Neural progenitor cell (in vitro differentiated cells): ENCODE results near the gene MYEOV. TPM values are rescaled to one million over a fixed set of nuclear protein-coding genes. Genes with fewer than 3 reads are reported as not detected.

Source experiments
- DNase-seq: peaks from one replicate; pipeline ENCODE4 v3.0.0-alpha.2; 2016; ENCODE audit warnings: low spot score
- H2AFZ ChIP-seq: fragments of 200-600 bp; sonication (generic); replicated peaks from 2 replicates; pipeline ENCODE4 v1.6.1; 2016; ENCODE audit warnings: antibody characterized with exemption
- H3F3A ChIP-seq: fragments of 200-600 bp; sonication (generic); 2 replicates; pipeline ENCODE4 v1.6.1; 2016; ENCODE audit warnings: antibody characterized with exemption, low read depth
- H3K27ac ChIP-seq: fragments of 200-600 bp; sonication (generic); 2 replicates; pipeline ENCODE4 v1.5.1; 2016; ENCODE audit warnings: mild to moderate bottlenecking
- H3K27me3 ChIP-seq: fragments of 200-600 bp; sonication (generic); 2 replicates; pipeline ENCODE4 v1.6.1; 2016; ENCODE audit warnings: mild to moderate bottlenecking, moderate library complexity
- H3K36me3 ChIP-seq: fragments of 200-600 bp; sonication (generic); 2 replicates; pipeline ENCODE4 v1.5.1; 2016
- H3K4me1 ChIP-seq: fragments of 200-600 bp; sonication (generic); 2 replicates; pipeline ENCODE4 v1.6.1; 2016; ENCODE audit warnings: mixed run types
- H3K4me2 ChIP-seq: fragments of 200-600 bp; sonication (generic); 2 replicates; pipeline ENCODE4 v1.6.1; 2016
- H3K4me3 ChIP-seq: fragments of 200-600 bp; sonication (generic); 2 replicates; pipeline ENCODE4 v1.5.1; 2016
- H3K79me2 ChIP-seq: fragments of 200-600 bp; sonication (generic); 2 replicates; pipeline ENCODE4 v1.6.1; 2016; ENCODE audit warnings: low read depth
- H3K9ac ChIP-seq: fragments of 200-600 bp; sonication (generic); 2 replicates; pipeline ENCODE4 v1.6.1; 2016
- H3K9me3 ChIP-seq: fragments of 200-600 bp; sonication (generic); 2 replicates; pipeline ENCODE4 v1.5.1; 2016; ENCODE audit warnings: low read depth
- H4K20me1 ChIP-seq: fragments of 200-600 bp; sonication (generic); 2 replicates; pipeline ENCODE4 v1.6.1; 2016; ENCODE audit warnings: low read depth
- H3K27ac Mint-ChIP-seq: 3 replicates; pipeline ENCODE4 v1.8.0; 2021; ENCODE audit warnings: mixed read lengths
- H3K27me3 Mint-ChIP-seq: 2 replicates; pipeline ENCODE4 v1.8.0; 2022; ENCODE audit warnings: low read depth, mild to moderate bottlenecking, inconsistent platforms, moderate library complexity, mixed read lengths; ENCODE audit not compliant: insufficient read depth
- H3K36me3 Mint-ChIP-seq: 3 replicates; pipeline ENCODE4 v1.8.0; 2021; ENCODE audit warnings: mixed read lengths
- H3K4me1 Mint-ChIP-seq: 3 replicates; pipeline ENCODE4 v1.8.0; 2021; ENCODE audit warnings: mixed read lengths
- H3K4me3 Mint-ChIP-seq: 3 replicates; pipeline ENCODE4 v1.8.0; 2021; ENCODE audit warnings: mild to moderate bottlenecking, moderate library complexity, mixed read lengths
- H3K9me3 Mint-ChIP-seq: 3 replicates; pipeline ENCODE4 v1.8.0; 2020; ENCODE audit warnings: mixed read lengths
- EZH2 ChIP-seq: fragments of 200-600 bp; sonication (generic); IDR thresholded peaks from 2 replicates; pipeline ENCODE4 v1.6.1; 2017; ENCODE audit warnings: antibody characterized with exemption, mild to moderate bottlenecking, moderate library complexity
- EZH2phosphoT487 ChIP-seq: fragments of 200-600 bp; sonication (generic); IDR thresholded peaks from 2 replicates; pipeline ENCODE4 v1.6.1; 2017; ENCODE audit warnings: antibody characterized with exemption
- total RNA-seq: library from RNA; depleted of rRNA; stranded (reverse); fragments of >200 nt; gene quantifications from 2 replicates; pipeline ENCODE4 v1.2.3, GENCODE V29; 2015; ENCODE audit warnings: low replicate concordance
- TF ChIP-seq, protein P1 (sequence below): fragments of 200-600 bp; sonication (generic); IDR thresholded peaks from 2 replicates; pipeline ENCODE4 v1.5.1; 2017; ENCODE audit warnings: antibody characterized with exemption, mild to moderate bottlenecking

The MYEOV gene
- total RNA-seq, 1 donor from 2014 or later = not detected

DNA sequence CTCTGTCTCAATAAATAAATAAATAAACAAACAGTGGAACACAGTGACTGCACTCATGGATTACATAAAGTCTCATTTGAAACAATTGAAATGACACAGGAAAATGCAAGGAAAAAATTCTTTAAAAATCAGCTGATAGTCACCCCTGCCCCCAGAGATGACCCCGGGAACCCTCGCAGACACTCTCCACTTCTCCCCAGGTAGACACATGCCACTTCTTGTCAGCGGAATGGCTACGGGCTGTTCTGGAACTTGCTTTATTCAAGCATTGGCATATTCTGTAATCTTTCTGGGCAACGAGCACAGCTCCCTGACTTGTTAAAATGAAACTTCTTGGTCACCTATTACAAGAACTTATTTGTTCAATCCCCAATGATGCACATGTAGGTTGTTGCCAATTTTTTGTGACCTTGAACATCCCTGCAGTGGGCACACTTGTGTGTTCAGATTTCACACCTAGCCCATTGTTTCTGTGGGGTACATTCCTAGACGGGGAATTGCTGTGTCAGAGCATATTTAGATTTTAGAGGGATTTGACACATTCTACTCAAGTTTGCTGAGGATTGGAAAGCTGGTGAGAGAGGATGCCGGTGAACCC, 32.8 kb downstream of the MYEOV start:
- Mint-ChIP-seq H3K9me3 (no peaks in the 10 kb centered on the region), H3K27ac (no peak overlapping the region), H3K4me3 (no peak overlapping the region), H3K4me1 (no peaks in the 10 kb centered on the region), H3K27me3 (peaks cover under 1% of the 10 kb centered on the region), H3K36me3 (no peaks in the 10 kb centered on the region)
- H4K20me1 ChIP-seq = no peaks in the 10 kb centered on the region
- no peak overlapping the region for H3K9ac ChIP-seq
- TF ChIP-seq, protein P1, sequence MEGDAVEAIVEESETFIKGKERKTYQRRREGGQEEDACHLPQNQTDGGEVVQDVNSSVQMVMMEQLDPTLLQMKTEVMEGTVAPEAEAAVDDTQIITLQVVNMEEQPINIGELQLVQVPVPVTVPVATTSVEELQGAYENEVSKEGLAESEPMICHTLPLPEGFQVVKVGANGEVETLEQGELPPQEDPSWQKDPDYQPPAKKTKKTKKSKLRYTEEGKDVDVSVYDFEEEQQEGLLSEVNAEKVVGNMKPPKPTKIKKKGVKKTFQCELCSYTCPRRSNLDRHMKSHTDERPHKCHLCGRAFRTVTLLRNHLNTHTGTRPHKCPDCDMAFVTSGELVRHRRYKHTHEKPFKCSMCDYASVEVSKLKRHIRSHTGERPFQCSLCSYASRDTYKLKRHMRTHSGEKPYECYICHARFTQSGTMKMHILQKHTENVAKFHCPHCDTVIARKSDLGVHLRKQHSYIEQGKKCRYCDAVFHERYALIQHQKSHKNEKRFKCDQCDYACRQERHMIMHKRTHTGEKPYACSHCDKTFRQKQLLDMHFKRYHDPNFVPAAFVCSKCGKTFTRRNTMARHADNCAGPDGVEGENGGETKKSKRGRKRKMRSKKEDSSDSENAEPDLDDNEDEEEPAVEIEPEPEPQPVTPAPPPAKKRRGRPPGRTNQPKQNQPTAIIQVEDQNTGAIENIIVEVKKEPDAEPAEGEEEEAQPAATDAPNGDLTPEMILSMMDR = no peak
- TF ChIP-seq EZH2phosphoT487 (no peak), EZH2 (no peak)
- H3K4me3 ChIP-seq = no peak overlapping the region
- no peak overlapping the region for H3K27ac ChIP-seq
- H3K4me2 ChIP-seq = no peak overlapping the region
- no peaks in the 10 kb centered on the region for H3K4me1 ChIP-seq
- H3F3A ChIP-seq = no peaks in the 10 kb centered on the region
- no peaks in the 10 kb centered on the region for H3K36me3 ChIP-seq
- H2AFZ ChIP-seq = no peak overlapping the region
- no peaks in the 10 kb centered on the region for H3K27me3 ChIP-seq
- no peak for DNase-seq
- no peaks in the 10 kb centered on the region for H3K9me3 ChIP-seq
- H3K79me2 ChIP-seq = no peaks in the 10 kb centered on the region

DNA sequence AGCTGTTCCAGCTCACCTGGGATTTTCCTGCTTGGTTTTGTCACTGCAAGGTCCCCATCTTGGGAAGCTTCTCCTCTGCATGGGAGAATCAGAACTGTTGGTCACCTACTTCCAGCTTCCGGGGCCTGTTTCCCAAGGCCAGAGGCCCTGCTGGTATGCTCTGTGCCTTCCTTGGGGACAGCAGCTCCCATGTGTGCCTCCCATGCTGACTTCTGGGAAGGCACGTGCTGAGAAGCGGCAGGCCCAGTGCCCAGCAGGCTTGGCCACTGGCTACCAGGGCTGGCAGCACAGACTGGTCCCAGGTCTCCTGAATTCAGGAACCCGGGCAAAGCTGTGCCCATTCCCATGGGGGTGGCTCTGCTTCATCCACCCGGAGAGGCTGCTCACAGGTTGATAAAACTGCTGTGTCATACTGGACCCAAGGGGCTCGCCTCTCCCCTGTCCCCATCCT, 33.8 kb downstream of the MYEOV start:
- no peaks in the 10 kb centered on the region for H3F3A ChIP-seq
- TF ChIP-seq, protein P1 = no peak
- TF ChIP-seq EZH2 (no peak), EZH2phosphoT487 (no peak)
- H3K36me3 ChIP-seq = no peaks in the 10 kb centered on the region
- H3K4me2 ChIP-seq = no peak overlapping the region
- no peak overlapping the region for H3K4me3 Mint-ChIP-seq
- no peak overlapping the region for H3K4me3 ChIP-seq
- H3K4me1 Mint-ChIP-seq = no peaks in the 10 kb centered on the region
- H3K9me3 ChIP-seq = no peaks in the 10 kb centered on the region
- no peaks in the 10 kb centered on the region for H4K20me1 ChIP-seq
- no peak for DNase-seq
- H3K36me3 Mint-ChIP-seq = no peaks in the 10 kb centered on the region
- no peaks in the 10 kb centered on the region for H3K79me2 ChIP-seq
- H3K27ac ChIP-seq = no peak overlapping the region
- H3K4me1 ChIP-seq = no peaks in the 10 kb centered on the region
- no peaks in the 10 kb centered on the region for H3K27me3 ChIP-seq
- no peaks in the 10 kb centered on the region for H3K9me3 Mint-ChIP-seq
- H3K9ac ChIP-seq = no peak overlapping the region
- no peaks in the 10 kb centered on the region for H3K27me3 Mint-ChIP-seq
- H2AFZ ChIP-seq = no peak overlapping the region
- no peak overlapping the region for H3K27ac Mint-ChIP-seq

GRCh38 chr11:69328231-69328630, 34.3 kb downstream of the MYEOV start:
- Mint-ChIP-seq H3K4me1 (no peaks in the 10 kb centered on the region), H3K36me3 (no peaks in the 10 kb centered on the region), H3K27ac (no peak overlapping the region), H3K9me3 (no peaks in the 10 kb centered on the region), H3K27me3 (no peaks in the 10 kb centered on the region), H3K4me3 (no peak overlapping the region)
- no peak for DNase-seq
- H3K4me1 ChIP-seq = no peaks in the 10 kb centered on the region
- H3K4me2 ChIP-seq = no peak overlapping the region
- no peak overlapping the region for H3K4me3 ChIP-seq
- H3K9ac ChIP-seq = no peak overlapping the region
- H3K9me3 ChIP-seq = no peaks in the 10 kb centered on the region
- H2AFZ ChIP-seq = no peak overlapping the region
- H3K36me3 ChIP-seq = no peaks in the 10 kb centered on the region
- no peaks in the 10 kb centered on the region for H3K27me3 ChIP-seq
- H4K20me1 ChIP-seq = no peaks in the 10 kb centered on the region
- H3K27ac ChIP-seq = no peak overlapping the region
- no peak for TF ChIP-seq EZH2
- no peaks in the 10 kb centered on the region for H3F3A ChIP-seq
- no peaks in the 10 kb centered on the region for H3K79me2 ChIP-seq

- Histone ChIP-seq H3K27me3 (no peaks in the 10 kb centered on the region), H3K79me2 (no peaks in the 10 kb centered on the region), H3K4me2 (no peak overlapping the region), H4K20me1 (no peaks in the 10 kb centered on the region), H3F3A (no peaks in the 10 kb centered on the region), H3K27ac (no peak overlapping the region), H3K9me3 (no peaks in the 10 kb centered on the region), H3K4me1 (no peaks in the 10 kb centered on the region), H2AFZ (no peak overlapping the region), H3K4me3 (no peak overlapping the region), H3K9ac (no peak overlapping the region), H3K36me3 (no peaks in the 10 kb centered on the region)
- no peak for DNase-seq
- TF ChIP-seq, protein P1 = no peak
- TF ChIP-seq EZH2 (no peak), EZH2phosphoT487 (no peak)
- H3K9me3 Mint-ChIP-seq = no peaks in the 10 kb centered on the region
- no peaks in the 10 kb centered on the region for H3K4me1 Mint-ChIP-seq
- no peak overlapping the region for H3K4me3 Mint-ChIP-seq
- H3K27ac Mint-ChIP-seq = no peak overlapping the region
- H3K36me3 Mint-ChIP-seq = no peaks in the 10 kb centered on the region
- H3K27me3 Mint-ChIP-seq = no peaks in the 10 kb centered on the region
Observed at GRCh38 chr11:69329581-69329980, 35.6 kb downstream of the MYEOV start.
